Gastroesophageal sphincter (tissue), 4 donors: ENCODE data around the gene YWHAQ. TPM values are rescaled to one million over a fixed set of nuclear protein-coding genes. Genes with fewer than 3 reads are reported as not detected.

Source experiments
- ATAC-seq: fragments of 150-250 bp; one replicate; pipeline ENCODE4 v1.9.1; 2016; ENCODE audit warnings: mild to moderate bottlenecking, moderate library complexity
- H3K27ac ChIP-seq, 4 donors: fragments of 200-600 bp; sonication (generic) in 3 of 4; 1 replicate in 3 of 4; 2 replicates in 1 of 4; pipeline ENCODE4 v1.5.1; 2016 to 2019
- H3K27me3 ChIP-seq: fragments of 200-600 bp; sonication (generic); one replicate; pipeline ENCODE4 v1.5.1; 2019
- H3K36me3 ChIP-seq, 2 donors: fragments of 200-600 bp; sonication (generic); one replicate each; pipeline ENCODE4 v1.5.1; 2019; ENCODE audit warnings: control low read depth in 1 of 2
- H3K4me1 ChIP-seq, 3 donors: fragments of 200-600 bp; sonication (generic); 1 replicate in 2 of 3; 2 replicates in 1 of 3; pipeline ENCODE4 v1.5.1; 2016 to 2019; ENCODE audit warnings: control low read depth in 2 of 3
- H3K4me3 ChIP-seq, 2 donors: fragments of 200-600 bp; sonication (generic); one replicate each; pipeline ENCODE4 v1.5.1; 2019; ENCODE audit warnings: mild to moderate bottlenecking in 1 of 2, moderate library complexity in 1 of 2
- H3K9me3 ChIP-seq, 3 donors: fragments of 200-600 bp; sonication (generic); one replicate each; pipeline ENCODE4 v1.5.1; 2017 to 2019; ENCODE audit warnings: control low read depth in 2 of 3
- CTCF ChIP-seq, 4 experiments: fragments of 200-600 bp in 2 of 4; fragments of 450-650 bp in 2 of 4; sonication (generic) in 1 of 4; IDR thresholded peaks; one replicate each; pipeline ENCODE4 v1.5.1; 2017 to 2019; ENCODE audit warnings: antibody characterized with exemption in 4 of 4, mild to moderate bottlenecking in 2 of 4, moderate library complexity in 2 of 4
- EP300 ChIP-seq: sonication (generic); formaldehyde crosslinking; IDR thresholded peaks from one replicate; pipeline ENCODE4 v1.6.1; 2017; ENCODE audit warnings: antibody characterized with exemption, mild to moderate bottlenecking
- POLR2A ChIP-seq, 2 donors: fragments of 450-650 bp; IDR thresholded peaks; one replicate each; pipeline ENCODE4 v1.6.1; 2017; ENCODE audit warnings: antibody characterized with exemption in 2 of 2, mild to moderate bottlenecking in 2 of 2, moderate library complexity in 1 of 2
- POLR2AphosphoS5 ChIP-seq: sonication (generic); formaldehyde crosslinking; IDR thresholded peaks from one replicate; pipeline ENCODE4 v1.6.1; 2017; ENCODE audit warnings: antibody characterized with exemption
- WGBS, 2 donors: methylation state at CpG; one replicate each; pipeline ENCODE4 v1.1.5; 2018; ENCODE audit warnings: low coverage in 1 of 2; 5-methylcytosine and 5-hydroxymethylcytosine counted together
- total RNA-seq, 4 donors: library from RNA; depleted of rRNA; stranded (reverse); fragments of >200 nt; gene quantifications; one replicate each; pipeline ENCODE4 v1.1.0, GENCODE V29; 2016

YWHAQ gene
- total RNA-seq, 4 donors from 2014 or later = 226 to 282 (median 255) TPM

- 74 to 82% methylated on average over 8 to 10 of the region's 10 CpGs for WGBS, 2 donors
- no peaks in the 10 kb centered on the region for H3K9me3 ChIP-seq
- no peak for ATAC-seq
- no peaks in the 10 kb centered on the region for H3K36me3 ChIP-seq
- TF ChIP-seq CTCF (IDR thresholded peaks at IDR 0.05) (no peak), EP300 (no peak), POLR2A (IDR thresholded peaks at IDR 0.05) (no peak), POLR2AphosphoS5 (no peak)
- H3K4me3 ChIP-seq = no peak overlapping the region
- no peaks in the 10 kb centered on the region for H3K4me1 ChIP-seq
- no peak overlapping the region for H3K27ac ChIP-seq
- no peaks in the 10 kb centered on the region for H3K27me3 ChIP-seq
Measured at GRCh38 chr2:9653485-9654271, 22.9 kb upstream of the YWHAQ start.

GRCh38 chr2:9652898-9653479 lies 22.2 kb upstream of the YWHAQ start:
- no peak for ATAC-seq
- H3K27ac ChIP-seq = no peak overlapping the region
- H3K27me3 ChIP-seq = no peaks in the 10 kb centered on the region
- no peak overlapping the region for H3K4me3 ChIP-seq
- WGBS, 2 donors = 55 to 78% methylated on average over 5 of the region's 5 CpGs
- TF ChIP-seq POLR2A (IDR thresholded peaks at IDR 0.05) = no peak
- no peak for TF ChIP-seq CTCF (IDR thresholded peaks at IDR 0.05)
- no peak for TF ChIP-seq POLR2AphosphoS5
- TF ChIP-seq EP300 = no peak
- no peaks in the 10 kb centered on the region for H3K9me3 ChIP-seq
- H3K36me3 ChIP-seq = no peaks in the 10 kb centered on the region
- H3K4me1 ChIP-seq = no peaks in the 10 kb centered on the region

- WGBS, 2 donors = 44 to 88% methylated on average over 1 of the region's 1 CpG
- H3K27me3 ChIP-seq = no peaks in the 10 kb centered on the region
- no peak overlapping the region for H3K4me3 ChIP-seq
- H3K4me1 ChIP-seq = no peaks in the 10 kb centered on the region
- ATAC-seq = no peak
- H3K27ac ChIP-seq = no peak overlapping the region
- H3K36me3 ChIP-seq = no peaks in the 10 kb centered on the region
- TF ChIP-seq CTCF (IDR thresholded peaks at IDR 0.05) = no peak
- TF ChIP-seq POLR2A (IDR thresholded peaks at IDR 0.05) = no peak
- TF ChIP-seq POLR2AphosphoS5 = no peak
- no peak for TF ChIP-seq EP300
- no peaks in the 10 kb centered on the region for H3K9me3 ChIP-seq
Measured at GRCh38 chr2:9652267-9652666, 21.5 kb upstream of the YWHAQ start.

- H3K9me3 ChIP-seq = no peaks in the 10 kb centered on the region
- H3K27ac ChIP-seq = no peak overlapping the region
- no peaks in the 10 kb centered on the region for H3K4me1 ChIP-seq
- peaks cover 13% of the 10 kb centered on the region for H3K27me3 ChIP-seq
- no peak for ATAC-seq
- H3K36me3 ChIP-seq = no peaks in the 10 kb centered on the region
- no peak overlapping the region for H3K4me3 ChIP-seq
- 50 to 90% methylated on average over 4 of the region's 4 CpGs for WGBS, 2 donors
- TF ChIP-seq POLR2A (IDR thresholded peaks at IDR 0.05) = no peak
- TF ChIP-seq CTCF (IDR thresholded peaks at IDR 0.05) = no peak
- TF ChIP-seq EP300 = no peak
Measured at GRCh38 chr2:9650119-9650821, 19.5 kb upstream of the YWHAQ start.
